Renal pelvis (tissue), 4 donors: ENCODE measurements around the gene CYBRD1. TPM values are rescaled to one million over a fixed set of nuclear protein-coding genes. Genes with fewer than 3 reads are reported as not detected.
A peak's percentile ranks its signal among the peaks of the same experiment; 100 is the strongest.

ENCODE experiments used
- DNase-seq: peaks from one replicate; pipeline ENCODE4 v3.0.0-alpha.2; 2013
- polyA plus RNA-seq, 3 donors: library from polyadenylated mRNA; unstranded; fragments of 120-200 nt; gene quantifications; one replicate each; pipeline ENCODE4 v1.2.1, GENCODE V29; 2013; ENCODE audit not compliant: insufficient read length in 3 of 3

The CYBRD1 gene
- polyA plus RNA-seq, 3 donors = 34.0 to 40.3 (median 36.0) TPM

DNA sequence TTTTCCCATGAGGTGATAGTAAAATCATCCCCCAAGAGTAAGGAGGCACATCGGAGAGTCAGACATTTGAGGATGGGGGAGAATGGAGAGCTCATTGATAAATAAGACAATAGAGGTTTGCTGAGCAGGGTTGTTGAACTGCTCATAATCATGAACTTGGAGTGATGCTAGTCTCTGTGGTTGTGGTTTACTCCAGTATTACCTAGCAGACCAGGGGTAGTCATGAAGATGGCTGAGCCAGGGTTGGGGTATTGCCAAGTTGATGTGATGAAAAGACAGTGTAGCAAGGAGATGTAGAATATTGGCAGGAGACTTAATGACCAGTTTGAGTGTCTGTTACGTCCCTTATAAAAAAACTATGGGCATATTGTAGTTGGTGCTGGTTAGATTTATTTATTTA, 25.4 kb downstream of the CYBRD1 start:
- DNase-seq = no peak

DNA sequence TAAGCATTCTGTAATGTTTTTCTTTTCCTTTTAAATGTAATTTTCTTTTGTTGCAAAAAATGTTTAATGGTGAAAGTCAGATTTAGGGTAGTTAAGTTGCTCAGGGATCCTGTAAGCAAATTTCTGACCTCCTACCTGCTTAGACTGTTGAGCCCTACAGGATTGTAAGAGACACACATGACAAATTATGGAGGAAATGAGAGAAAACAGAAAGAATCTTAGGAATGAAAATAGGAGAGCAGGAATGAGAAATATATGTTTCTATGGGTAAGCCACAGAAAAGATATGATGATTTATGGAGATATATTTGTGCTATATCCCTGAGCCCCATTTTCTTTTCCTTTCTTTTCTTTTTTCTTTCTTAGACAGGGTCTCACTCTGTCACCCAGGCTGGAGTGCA, 28.3 kb downstream of the CYBRD1 start:
- DNase-seq = no peak

DNA sequence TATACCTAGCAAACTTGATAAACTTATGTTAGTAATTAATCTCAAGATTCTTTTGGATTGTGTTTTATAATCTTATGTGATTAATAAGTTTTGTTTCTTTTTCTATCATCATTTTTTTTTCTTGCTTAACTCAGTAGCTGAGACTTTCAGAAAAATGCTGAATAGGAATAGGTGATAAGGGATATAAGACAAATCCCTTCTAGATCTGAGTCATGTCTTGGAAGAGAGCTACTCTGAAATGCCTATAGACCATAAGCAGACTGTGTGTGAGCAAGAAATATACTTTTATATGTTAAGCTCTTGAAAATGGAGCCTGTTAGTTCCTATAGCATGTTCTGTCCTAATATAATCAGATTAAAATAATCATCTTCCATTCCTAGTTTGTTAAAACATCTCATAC, 29.6 kb downstream of the CYBRD1 start:
- no peak for DNase-seq

DNA sequence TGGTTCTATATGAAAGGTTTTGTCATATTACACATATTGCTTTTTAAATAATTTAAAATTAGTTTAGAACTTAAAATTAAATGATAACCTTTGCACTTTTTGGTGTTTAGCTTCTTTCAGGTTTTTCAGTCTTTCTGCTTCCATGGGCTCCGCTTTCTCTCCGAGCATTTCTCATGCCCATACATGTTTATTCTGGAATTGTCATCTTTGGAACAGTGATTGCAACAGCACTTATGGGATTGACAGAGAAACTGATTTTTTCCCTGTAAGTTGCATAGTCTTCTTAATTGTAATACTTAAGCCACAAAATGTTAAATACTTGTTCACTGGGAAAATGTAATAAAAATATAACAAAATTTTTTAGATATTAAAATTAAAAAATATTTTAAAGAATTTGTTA, 31.0 kb downstream of the CYBRD1 start:
- DNase-seq = no peak

DNA sequence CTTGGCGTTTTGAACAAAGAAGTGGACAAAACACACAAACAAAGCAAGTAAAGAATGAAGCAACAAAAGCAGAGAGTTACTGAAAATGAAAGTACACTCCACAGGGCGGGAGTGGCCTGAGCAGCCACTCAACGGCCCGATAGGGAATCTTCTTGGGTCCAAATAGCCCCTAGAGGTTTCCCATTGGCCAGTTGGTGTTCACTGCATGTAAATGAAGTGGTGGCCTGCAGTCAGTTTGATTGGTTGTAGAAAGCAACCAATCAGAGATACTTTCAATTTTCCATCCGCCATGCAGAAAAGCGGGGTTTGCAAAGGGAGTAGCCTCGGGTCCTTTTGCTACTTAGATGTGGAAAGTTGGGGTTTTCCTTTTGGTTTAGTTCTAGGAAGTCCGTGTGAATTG, 31.6 kb downstream of the CYBRD1 start:
- DNase-seq = no peak

- DNase-seq = no peak
Measured at GRCh38 chr2:171554991-171555615, 32.8 kb downstream of the CYBRD1 start.

DNA sequence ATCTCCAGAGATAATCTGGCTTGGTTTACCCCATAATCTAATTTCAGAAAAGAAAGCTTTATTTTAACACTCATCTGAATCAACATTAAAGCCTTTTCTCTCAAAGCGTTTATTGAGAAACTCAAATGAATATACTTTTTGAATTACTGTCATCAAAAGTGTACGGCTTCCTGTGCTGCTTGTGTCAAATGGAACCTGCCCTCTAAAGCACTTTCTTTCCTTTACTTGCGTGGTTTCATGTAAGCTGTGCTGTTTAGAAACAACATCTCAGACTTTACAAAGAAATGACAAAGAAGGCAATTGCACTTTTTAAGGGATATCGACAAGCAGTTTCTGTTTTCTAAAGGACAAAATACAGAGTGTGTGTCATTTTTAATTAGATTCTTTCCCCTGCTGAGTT, 35.1 kb downstream of the CYBRD1 start:
- no peak for DNase-seq

DNA sequence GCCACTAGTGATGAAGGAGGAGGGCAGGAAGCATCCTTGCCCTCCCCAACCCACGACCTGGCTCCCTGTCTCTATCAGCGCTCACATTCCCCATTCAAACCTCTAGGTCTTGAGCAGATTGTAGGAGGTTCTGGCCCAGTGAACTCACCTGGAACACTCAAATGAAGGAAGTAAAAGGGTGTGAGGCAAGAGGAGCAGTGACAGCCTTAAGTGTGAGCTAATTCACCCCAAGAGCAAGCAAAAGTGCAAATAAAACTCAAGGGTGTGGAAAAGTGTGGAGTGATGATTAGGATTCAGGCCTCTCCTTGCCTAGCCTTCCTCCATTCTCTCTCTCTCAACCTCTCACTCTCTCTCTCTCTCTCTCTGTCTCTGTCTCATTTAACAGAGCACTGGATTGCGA, 41.0 kb downstream of the CYBRD1 start:
- DNase-seq = no peak

DNA sequence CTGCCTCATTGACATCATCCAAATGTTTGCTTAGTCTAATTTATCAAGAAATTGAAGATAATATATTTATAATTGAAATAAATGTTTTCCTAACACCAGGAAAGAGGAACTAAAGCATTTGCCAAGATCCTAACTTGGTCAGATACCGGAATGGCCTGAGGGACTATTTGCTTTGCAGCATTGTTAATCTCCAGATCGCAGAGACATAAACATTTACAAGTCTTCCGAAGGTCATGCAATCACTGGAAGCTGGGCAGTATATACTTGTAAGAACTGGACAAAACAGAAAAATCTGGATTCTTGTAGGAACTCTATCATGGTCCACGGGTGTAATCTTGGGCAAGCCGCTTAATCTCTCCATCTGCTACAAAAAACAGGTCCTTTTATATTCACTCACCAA, 42.2 kb downstream of the CYBRD1 start:
- no peak for DNase-seq

DNA sequence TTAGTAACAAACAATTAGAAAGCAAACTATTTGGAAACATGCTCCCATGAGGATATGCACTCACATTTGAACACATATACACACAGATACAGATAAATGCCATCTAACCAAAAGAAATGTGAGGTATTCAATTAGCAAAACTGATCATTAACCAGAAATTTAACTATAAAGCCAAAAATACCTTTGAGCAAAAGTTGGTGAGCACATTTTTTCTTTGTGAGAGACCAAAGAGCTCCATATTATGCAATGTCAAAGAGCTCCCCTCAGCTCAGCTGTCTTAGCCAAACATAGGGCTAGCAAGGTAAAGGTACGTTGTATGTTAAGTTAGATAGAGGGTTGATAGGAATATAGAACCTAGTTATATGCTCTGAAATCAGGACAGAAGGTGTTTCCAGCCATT, 43.8 kb downstream of the CYBRD1 start:
- DNase-seq = no peak

DNA sequence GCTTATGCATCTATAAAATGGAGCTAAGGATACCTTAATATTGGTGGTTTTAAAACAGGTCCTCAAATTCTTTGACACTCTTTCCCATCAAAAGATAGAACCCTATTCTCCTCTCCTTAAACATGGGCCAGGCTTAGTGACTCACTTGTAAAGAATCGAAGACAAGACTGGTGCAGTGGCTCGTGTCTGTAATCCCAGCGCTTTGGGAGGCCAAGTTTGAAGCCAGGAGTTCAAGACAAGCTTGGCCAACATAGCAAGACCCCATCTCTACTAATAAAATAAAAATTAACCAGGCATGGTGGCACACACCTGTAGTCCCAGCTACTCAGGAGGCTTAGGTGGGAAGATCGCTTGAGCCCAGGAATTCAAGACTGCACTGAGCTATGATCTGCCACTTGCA, 44.5 kb downstream of the CYBRD1 start:
- DNase-seq = no peak

DNA sequence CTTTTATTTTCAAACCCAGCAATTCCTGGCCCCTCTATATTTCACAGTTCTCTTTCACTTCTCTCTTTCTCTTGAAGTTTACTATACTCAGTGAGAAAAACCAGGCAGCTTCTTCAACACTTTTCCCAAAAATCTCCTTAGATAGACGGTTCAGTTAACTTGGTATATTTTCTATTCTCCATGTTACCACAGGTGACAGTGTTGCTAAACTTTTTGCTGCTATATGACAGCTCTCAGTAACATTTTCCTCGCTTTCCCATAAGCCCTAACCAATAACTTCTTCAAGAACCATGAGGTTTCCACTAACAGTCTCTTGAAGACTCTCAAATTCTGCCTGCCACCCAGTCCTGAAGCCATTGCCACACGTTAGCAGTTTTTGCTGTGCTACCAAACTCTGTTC, 45.8 kb downstream of the CYBRD1 start:
- DNase-seq = no peak

DNA sequence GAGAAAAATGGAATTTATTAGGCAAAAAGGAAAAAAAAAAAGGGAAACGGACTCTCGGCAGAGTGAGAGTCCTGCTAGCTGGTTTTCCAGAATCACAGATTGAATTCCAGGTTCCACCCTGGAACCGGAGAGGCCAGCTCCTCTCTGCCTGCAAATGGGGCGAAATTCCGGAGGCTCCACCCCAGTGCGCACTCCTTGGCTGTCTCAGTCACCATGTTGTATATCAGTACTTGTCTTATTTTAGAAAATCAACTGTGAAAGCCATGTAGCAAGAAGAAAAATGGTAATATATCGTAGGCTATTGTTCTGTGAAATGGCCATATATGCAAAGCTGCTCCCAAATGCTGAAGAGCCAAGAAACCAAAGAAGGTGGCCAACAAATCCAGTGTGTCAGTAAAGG, 49.4 kb downstream of the CYBRD1 start:
- DNase-seq = no peak

DNA sequence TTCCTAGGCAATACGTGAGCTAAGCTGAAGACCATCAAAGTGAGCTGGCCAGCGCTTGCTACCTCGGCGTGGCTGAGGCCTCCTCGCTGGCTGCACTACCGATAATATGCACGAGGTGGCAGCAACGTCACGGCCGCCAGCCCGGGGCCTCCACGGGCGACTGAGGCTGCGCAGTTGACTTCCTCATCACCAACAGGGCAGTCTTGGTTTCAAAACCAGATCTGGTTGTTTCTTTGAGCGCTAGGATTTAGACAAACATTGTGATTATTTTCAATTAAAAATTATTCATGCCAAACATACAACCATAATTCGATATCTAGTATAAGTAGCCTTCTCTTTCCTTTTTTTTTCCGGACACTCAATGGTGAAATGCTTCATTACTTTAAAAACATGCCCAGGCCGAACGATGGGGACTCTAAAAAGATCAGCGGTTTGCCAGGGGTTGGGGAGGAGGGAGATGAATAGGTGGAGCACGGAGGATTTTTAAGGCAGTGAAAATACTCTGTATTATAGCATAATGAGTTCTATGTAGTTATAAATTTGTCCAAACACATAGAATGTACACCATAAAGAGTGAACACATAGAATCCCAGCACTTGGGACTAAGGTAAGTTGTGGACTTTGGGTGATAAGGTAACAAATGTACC, 52.0 kb downstream of the CYBRD1 start:
- DNase-seq = peak; percentile 57

- no peak for DNase-seq
Measured at GRCh38 chr2:171575606-171576005, 53.3 kb downstream of the CYBRD1 start.

- DNase-seq = no peak
Measured at GRCh38 chr2:171578127-171578803, 56.0 kb downstream of the CYBRD1 start.

DNA sequence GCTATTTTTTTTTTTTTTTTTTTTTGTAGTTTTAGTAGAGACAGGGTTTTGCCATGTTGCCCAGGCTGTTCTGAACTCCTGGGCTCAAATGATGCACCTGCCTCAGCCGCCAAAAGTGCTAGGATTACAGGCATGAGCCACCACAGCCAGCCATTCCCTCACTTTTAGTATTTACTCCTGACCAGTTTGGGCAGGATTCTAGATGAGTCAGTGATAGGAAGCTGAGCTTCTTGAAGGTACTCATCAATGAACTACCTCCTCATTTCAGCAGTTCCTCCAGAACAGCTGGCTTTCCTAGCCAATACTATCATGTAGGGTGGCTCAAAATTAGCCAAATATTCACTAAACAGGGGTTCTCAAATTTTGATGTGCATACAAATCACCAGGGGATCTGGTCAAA, 57.2 kb downstream of the CYBRD1 start:
- DNase-seq = no peak

DNA sequence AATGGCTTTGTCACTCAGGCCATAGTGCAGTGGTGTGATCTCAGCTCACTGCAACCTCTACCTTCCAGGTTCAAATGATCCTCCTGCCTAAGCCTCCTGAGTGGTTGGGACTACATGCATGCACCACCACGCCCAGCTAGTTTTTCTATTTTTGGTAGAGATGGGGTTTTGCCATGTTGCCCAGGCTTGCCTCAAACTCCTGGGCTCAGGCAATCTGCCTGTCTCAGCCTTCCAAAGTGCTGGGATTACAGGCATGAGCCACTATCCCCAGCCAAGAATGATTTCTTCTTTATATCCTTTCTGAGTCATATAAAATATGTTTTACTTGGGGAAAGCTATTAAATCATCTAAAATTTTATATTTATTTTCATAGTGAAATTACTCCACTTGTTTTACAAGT, 61.3 kb downstream of the CYBRD1 start:
- no peak for DNase-seq

DNA sequence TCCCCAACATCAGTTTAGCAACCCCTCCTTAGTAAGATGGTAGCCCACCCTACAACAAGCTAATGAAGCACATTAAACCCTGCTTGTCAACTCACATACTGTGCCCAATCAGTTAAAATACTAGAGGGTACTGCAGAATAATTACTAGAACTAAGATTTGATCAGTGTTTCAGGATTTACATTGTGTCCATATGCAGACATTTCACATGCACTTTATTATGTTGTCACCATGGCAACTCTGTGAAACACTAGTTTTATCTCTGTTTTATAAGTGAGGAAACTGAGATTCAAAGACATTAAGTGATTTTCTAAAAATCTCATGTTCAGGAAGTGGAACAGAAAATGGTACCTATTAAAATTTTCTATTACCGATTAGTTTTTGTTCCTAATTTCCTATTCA, 61.7 kb downstream of the CYBRD1 start:
- no peak for DNase-seq

DNA sequence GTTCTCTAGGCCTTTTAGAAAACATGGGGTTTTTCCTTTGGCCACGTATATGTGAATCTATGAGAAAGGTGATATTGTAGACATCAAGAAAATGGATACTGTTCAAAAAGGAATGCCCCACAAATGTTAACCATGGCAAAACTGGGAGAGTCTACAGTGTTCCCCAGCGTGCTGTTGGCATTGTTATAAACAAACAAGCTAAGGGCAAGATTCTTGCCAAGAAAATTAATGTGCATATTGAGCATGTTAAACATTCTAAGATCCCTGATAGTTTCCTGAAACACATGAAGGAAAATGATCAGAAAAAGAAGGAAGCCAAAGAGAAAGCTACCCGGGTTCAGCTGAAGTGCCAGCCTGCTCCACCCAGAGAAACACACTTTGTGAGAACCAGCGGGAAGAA, 64.9 kb downstream of the CYBRD1 start:
- no peak for DNase-seq

GRCh38 chr2:171587567-171587966, 65.3 kb downstream of the CYBRD1 start:
- DNase-seq = no peak

DNA sequence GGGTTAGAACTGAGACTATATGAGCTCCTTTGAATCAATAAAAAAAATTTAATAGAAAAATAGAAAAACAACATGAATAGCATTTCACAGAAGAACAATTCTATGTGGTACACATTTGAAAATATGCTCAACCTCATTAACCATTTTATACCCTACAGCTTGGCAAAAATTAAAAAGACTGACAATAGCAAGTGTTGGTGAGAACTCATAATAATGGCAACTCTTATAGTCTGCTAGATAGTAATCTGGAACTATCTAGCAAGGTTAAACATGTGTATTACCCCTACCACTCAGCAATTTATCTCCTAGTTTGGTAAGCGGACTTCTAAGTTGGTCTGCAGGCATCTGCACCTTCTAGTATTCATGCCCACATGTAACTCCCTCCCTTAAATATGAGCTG, 67.8 kb downstream of the CYBRD1 start:
- DNase-seq = no peak

GRCh38 chr2:171592036-171592555, 69.8 kb downstream of the CYBRD1 start:
- no peak for DNase-seq
